WTC11 (cell line): ENCODE results near the gene ZNF439. TPM values are rescaled to one million over a fixed set of nuclear protein-coding genes. Genes with fewer than 3 reads are reported as not detected.
"Not testable (repeated sequence)": the region's sequence is repeated elsewhere in the genome, so short reads cannot be mapped to it uniquely, and the experiment has no call there.

ENCODE experiments used
- ATAC-seq: fragments of 200-7000 bp; cut with Tn5 transposase; 2 replicates; pipeline ENCODE4 v1.10.0; 2021; ENCODE audit warnings: mild to moderate bottlenecking, moderate library complexity
- CTCF ChIA-PET: fragments of 300-600 bp; sonication (Branson Sonifier 250); formaldehyde crosslinking; loops from one replicate; lab custom pipeline; 2021; ENCODE audit warnings: antibody characterized with exemption; lab: Charles Lee
- POLR2A ChIA-PET: fragments of 350-600 bp; sonication (Branson Sonifier 250); formaldehyde crosslinking; loops from one replicate; lab custom pipeline; 2021; ENCODE audit warnings: antibody characterized with exemption; lab: Charles Lee
- DNase-seq: peaks from one replicate; pipeline ENCODE4 v3.0.0; 2021; ENCODE audit warnings: low spot score
- H3K27ac Mint-ChIP-seq: 2 replicates; pipeline ENCODE4 v1.8.0; 2021; ENCODE audit warnings: mixed read lengths
- H3K27me3 Mint-ChIP-seq: 2 replicates; pipeline ENCODE4 v1.8.0; 2021; ENCODE audit warnings: low read depth, mild to moderate bottlenecking, moderate library complexity, mixed read lengths
- H3K36me3 Mint-ChIP-seq: 2 replicates; pipeline ENCODE4 v1.8.0; 2021; ENCODE audit warnings: mixed read lengths
- H3K4me1 Mint-ChIP-seq: 2 replicates; pipeline ENCODE4 v1.8.0; 2022; ENCODE audit warnings: mixed read lengths
- H3K4me3 Mint-ChIP-seq: 2 replicates; pipeline ENCODE4 v1.8.0; 2021; ENCODE audit warnings: mild to moderate bottlenecking, moderate library complexity, mixed read lengths
- H3K9me3 Mint-ChIP-seq: 2 replicates; pipeline ENCODE4 v1.8.0; 2021; ENCODE audit warnings: mixed read lengths
- AR ChIP-seq: fragments of 250-450 bp; sonication (Bioruptor Pico); IDR thresholded peaks from 2 replicates; pipeline ENCODE4 v1.9.0; 2021; ENCODE audit warnings: mild to moderate bottlenecking
- ATF1 ChIP-seq: sonication (generic); formaldehyde crosslinking; IDR thresholded peaks from 2 replicates; pipeline ENCODE4 v1.8.1; 2023; ENCODE audit warnings: mild to moderate bottlenecking, moderate library complexity, missing genetic modification reagents
- ATF6 ChIP-seq: sonication (generic); formaldehyde crosslinking; IDR thresholded peaks from 2 replicates; pipeline ENCODE4 v1.8.1; 2023; ENCODE audit warnings: mild to moderate bottlenecking, missing genetic modification reagents
- E2F4 ChIP-seq: sonication (generic); formaldehyde crosslinking; IDR thresholded peaks from 2 replicates; pipeline ENCODE4 v1.8.1; 2022; ENCODE audit warnings: low read depth, mild to moderate bottlenecking, moderate library complexity, missing genetic modification reagents, borderline replicate concordance
- E2F5 ChIP-seq: sonication (generic); formaldehyde crosslinking; IDR thresholded peaks from 2 replicates; pipeline ENCODE4 v1.8.1; 2022; ENCODE audit warnings: mild to moderate bottlenecking, moderate library complexity, missing genetic modification reagents
- ETV6 ChIP-seq: sonication (generic); formaldehyde crosslinking; IDR thresholded peaks from 2 replicates; pipeline ENCODE4 v1.8.1; 2022; ENCODE audit warnings: mild to moderate bottlenecking, missing genetic modification reagents
- FOXK1 ChIP-seq: sonication (generic); formaldehyde crosslinking; IDR thresholded peaks from 2 replicates; pipeline ENCODE4 v1.8.0; 2022; ENCODE audit warnings: mild to moderate bottlenecking, moderate library complexity, missing genetic modification reagents
- GRHL2 ChIP-seq: fragments of 250-450 bp; sonication (Bioruptor Pico); IDR thresholded peaks from 2 replicates; pipeline ENCODE4 v1.8.0; 2022; ENCODE audit warnings: mild to moderate bottlenecking, moderate library complexity; ENCODE audit not compliant: insufficient replicate concordance, severe bottlenecking
- HMGA2 ChIP-seq: fragments of 250-450 bp; sonication (Bioruptor Pico); IDR thresholded peaks from 2 replicates; pipeline ENCODE4 v1.4.0; 2021; ENCODE audit warnings: mild to moderate bottlenecking, moderate library complexity
- NFE2L1 ChIP-seq: sonication (generic); formaldehyde crosslinking; IDR thresholded peaks from 2 replicates; pipeline ENCODE4 v1.8.1; 2023; ENCODE audit warnings: missing genetic modification reagents
- NR1H2 ChIP-seq: sonication (generic); formaldehyde crosslinking; IDR thresholded peaks from 2 replicates; pipeline ENCODE4 v1.9.0; 2021; ENCODE audit warnings: mild to moderate bottlenecking, moderate library complexity, missing genetic modification reagents
- RELA ChIP-seq: sonication (generic); formaldehyde crosslinking; IDR thresholded peaks from 2 replicates; pipeline ENCODE4 v1.8.1; 2022; ENCODE audit warnings: missing genetic modification reagents, mild to moderate bottlenecking, borderline replicate concordance
- SMAD4 ChIP-seq: sonication (generic); formaldehyde crosslinking; IDR thresholded peaks from 2 replicates; pipeline ENCODE4 v1.8.0; 2022; ENCODE audit warnings: mild to moderate bottlenecking, missing genetic modification reagents
- STAT6 ChIP-seq: sonication (generic); formaldehyde crosslinking; conservative IDR thresholded peaks from 2 replicates; pipeline ENCODE4 v1.8.1; 2023; ENCODE audit warnings: mild to moderate bottlenecking, low read depth, missing genetic modification reagents, moderate library complexity
- TEAD4 ChIP-seq: sonication (generic); formaldehyde crosslinking; IDR thresholded peaks from 2 replicates; pipeline ENCODE4 v1.8.0; 2022; ENCODE audit warnings: mild to moderate bottlenecking, missing genetic modification reagents
- TP53 ChIP-seq: sonication (generic); formaldehyde crosslinking; IDR thresholded peaks from 2 replicates; pipeline ENCODE4 v1.8.1; 2023; ENCODE audit warnings: mild to moderate bottlenecking, missing genetic modification reagents
- ZNF263 ChIP-seq: sonication (generic); formaldehyde crosslinking; IDR thresholded peaks from 2 replicates; pipeline ENCODE4 v1.8.1; 2022; ENCODE audit warnings: low read depth, mild to moderate bottlenecking, moderate library complexity, missing genetic modification reagents
- ZNF317 ChIP-seq: sonication (generic); formaldehyde crosslinking; IDR thresholded peaks from 2 replicates; pipeline ENCODE4 v1.8.1; 2023; ENCODE audit warnings: low read depth, mild to moderate bottlenecking, moderate library complexity, missing genetic modification reagents, borderline replicate concordance
- ZNF671 ChIP-seq: fragments of 250-450 bp; sonication (Bioruptor Pico); IDR thresholded peaks from 2 replicates; pipeline ENCODE4 v1.8.0; 2021; ENCODE audit warnings: mild to moderate bottlenecking
- total RNA-seq: library from RNA; stranded (reverse); gene quantifications from 3 replicates; pipeline ENCODE4 v1.2.3, GENCODE V29; 2021

Gene ZNF439
- total RNA-seq, 1 experiment from 2014 or later = 5.7 TPM

- CTCF ChIA-PET, H3K27ac Mint-ChIP-seq, DNase-seq, ATAC-seq, H3K4me1 Mint-ChIP-seq, POLR2A ChIA-PET, H3K4me3 Mint-ChIP-seq: not testable (repeated sequence)
- Mint-ChIP-seq H3K9me3 (peaks cover 81% of the 10 kb centered on the region), H3K36me3 (peaks cover 73% of the 10 kb centered on the region), H3K27me3 (peaks cover 11% of the 10 kb centered on the region)
Measured at GRCh38 chr19:11867766-11868165, 19.2 kb downstream of the ZNF439 start.

- H3K27me3 Mint-ChIP-seq = peaks cover 11% of the 10 kb centered on the region
- H3K9me3 Mint-ChIP-seq = peaks cover 79% of the 10 kb centered on the region
- POLR2A ChIA-PET = no interaction called here
- no peaks in the 10 kb centered on the region for H3K4me1 Mint-ChIP-seq
- H3K27ac Mint-ChIP-seq = no peak overlapping the region
- ATAC-seq = no peak
- TF ChIP-seq E2F4 (CRISPR knock-in tag) = no peak
- TF ChIP-seq TEAD4 = no peak
- TF ChIP-seq NR1H2 = no peak
- TF ChIP-seq E2F5 (CRISPR knock-in tag) = no peak
- no peak for TF ChIP-seq GRHL2 (CRISPR knock-in tag)
- no peak for TF ChIP-seq ATF6 (CRISPR knock-in tag)
- TF ChIP-seq STAT6 = no peak
- DNase-seq = no peak
- no peak overlapping the region for H3K4me3 Mint-ChIP-seq
- H3K36me3 Mint-ChIP-seq = peaks cover 72% of the 10 kb centered on the region
- CTCF ChIA-PET = no interaction called here
Measured at GRCh38 chr19:11868188-11868587, 19.7 kb downstream of the ZNF439 start.

GRCh38 chr19:11872624-11873023, 24.1 kb downstream of the ZNF439 start:
- Mint-ChIP-seq H3K4me3 (no peak overlapping the region), H3K36me3 (peaks cover 33% of the 10 kb centered on the region), H3K4me1 (no peaks in the 10 kb centered on the region), H3K9me3 (peaks cover 42% of the 10 kb centered on the region), H3K27me3 (peaks cover 11% of the 10 kb centered on the region), H3K27ac (no peak overlapping the region)
- ATAC-seq (no peak), DNase-seq (no peak)
- ChIA-PET POLR2A (no interaction called here), CTCF (interaction anchor here (0.7 to 1.1 kb wide), 3 partner anchors 60 to 173 kb away, joined by 3 to 7 read pairs (median 3); partner anchors contain the start of gene ZNF491)
- TF ChIP-seq FOXK1 (CRISPR knock-in tag) = no peak
- TF ChIP-seq RELA = no peak
- TF ChIP-seq SMAD4 (CRISPR knock-in tag) = no peak
- no peak for TF ChIP-seq ZNF317 (CRISPR knock-in tag)
- no peak for TF ChIP-seq AR (CRISPR knock-in tag)
- TF ChIP-seq ZNF263 = no peak
- TF ChIP-seq HMGA2 (CRISPR knock-in tag) = no peak
- TF ChIP-seq NFE2L1 (CRISPR knock-in tag) = no peak
- TF ChIP-seq ETV6 (CRISPR knock-in tag) = no peak
- TF ChIP-seq STAT6 = no peak
- no peak for TF ChIP-seq ZNF671 (CRISPR knock-in tag)
- TF ChIP-seq GRHL2 (CRISPR knock-in tag) = no peak
- no peak for TF ChIP-seq TP53 (CRISPR knock-in tag)
- TF ChIP-seq ATF1 (CRISPR knock-in tag) = no peak
